ENCODE results near the gene ZNF438. TPM values are rescaled to one million over a fixed set of nuclear protein-coding genes. Genes with fewer than 3 reads are reported as not detected.

The ZNF438 gene
- total and polyA plus RNA-seq, 2 of the 4 experiments (the other 2 are of a cell fraction): 1.8 to 2.9 TPM

GRCh38 chr10:31036209-31036608 lies 4.5 kb upstream of the ZNF438 start:
- H4K5ac ChIP-seq (ENCODE audit: low read depth, low read length): peak overlapping the region; percentile 52; the same call in 1 of the 2 replicates
- no peaks in the 10 kb centered on the region for H3K27me3 ChIP-seq (ENCODE audit: control insufficient read depth, insufficient read depth, low read length)
- no peaks in the 10 kb centered on the region for H3K36me3 ChIP-seq (ENCODE audit: control insufficient read depth, insufficient read depth, low read length)
- H3K9ac ChIP-seq (ENCODE audit: low read depth, low read length): no peak overlapping the region
- peaks cover 8% of the 10 kb centered on the region for H3K4me1 ChIP-seq (ENCODE audit: control insufficient read depth, insufficient read depth, low read length)
- in situ Hi-C loops (cut with MboI; ENCODE audit: low sequenced_read_pairs) (no loop called here), dilution Hi-C loops (cut with HindIII; ENCODE audit: low sequenced_read_pairs, unreplicated experiment) (no loop called here), intact Hi-C loops (cut with micrococcal nuclease) (no loop called here)
- H3K4me2 ChIP-seq (ENCODE audit: low read depth, low read length): no peak overlapping the region
- H2BK20ac ChIP-seq (ENCODE audit: low read depth, low read length): peak overlapping the region; percentile 89
- peak; percentile 55 for DNase-seq
- peak overlapping the region; percentile 85 for H2BK120ac ChIP-seq (ENCODE audit: low read depth, low read length)
- H3K18ac ChIP-seq (ENCODE audit: low read depth, low read length): peak overlapping the region; percentile 92; the same call in 1 of the 2 replicates
- peak overlapping the region; percentile 69 for H4K91ac ChIP-seq (ENCODE audit: insufficient read depth, low read depth, low read length)
- ChIA-PET POLR2A (ENCODE audit: unreplicated experiment) (no interaction called here), CTCF (interaction anchor here (0.7 kb wide), 1 partner anchor 24 kb away, joined by 3 read pairs; no protein-coding TSS in a partner anchor)
- peaks cover 3% of the 10 kb centered on the region; the same call in 1 of the 2 replicates for H4K20me1 ChIP-seq (ENCODE audit: insufficient read depth, low read length)
- 0 out of 2 replicates have a peak overlapping the region, but pooled peaks have one; percentile 9 for H3K56ac ChIP-seq (ENCODE audit: extremely low read depth, insufficient read depth, low read length)
- H2AK5ac ChIP-seq (ENCODE audit: low read depth, low read length): peak overlapping the region; percentile 61
- H3K23ac ChIP-seq (ENCODE audit: low read depth, low read length): peak overlapping the region; percentile 76; the same call in 1 of the 2 replicates
- no peak for TF ChIP-seq BHLHE40 (IDR thresholded peaks at IDR 0.05; ENCODE audit: low read depth, low read length)
- TF ChIP-seq RCOR1 (IDR thresholded peaks at IDR 0.05; ENCODE audit: insufficient replicate concordance, low read length): no peak
- no peak for TF ChIP-seq MAFK (IDR thresholded peaks at IDR 0.05; ENCODE audit: low read depth, low read length)
- no peak for TF ChIP-seq MXI1 (IDR thresholded peaks at IDR 0.05; ENCODE audit: borderline replicate concordance, low read depth, low read length)
- TF ChIP-seq RFX5 (IDR thresholded peaks at IDR 0.05; ENCODE audit: low read depth, low read length): no peak
- no peak for TF ChIP-seq USF2 (IDR thresholded peaks at IDR 0.05; ENCODE audit: low read depth, low read length)
- no peak for TF ChIP-seq RAD21 (IDR thresholded peaks at IDR 0.05; ENCODE audit: low read length)
- no peak for TF ChIP-seq FOS (IDR thresholded peaks at IDR 0.05; ENCODE audit: low read depth, low read length)
- no peak for TF ChIP-seq CHD1 (IDR thresholded peaks at IDR 0.05; ENCODE audit: low read depth, low read length)
- H3K27ac ChIP-seq (ENCODE audit: insufficient read depth, low read length): peak overlapping the region; percentile 7
- no peak overlapping the region for H2AFZ ChIP-seq (replicated peaks; ENCODE audit: low read length, poor library complexity)
- peaks cover 1 to 2% of the 10 kb centered on the region in 2 experiments; a peak in 3 of 4 replicates for H3K79me1 ChIP-seq (ENCODE audit: low read depth in 1 of 2, low read length in 2 of 2)
- no peak for ATAC-seq (ENCODE audit: low read depth)
- H3K9me1 ChIP-seq (ENCODE audit: insufficient read depth, low read length): no peaks in the 10 kb centered on the region; the same call in 1 of the 2 replicates
- 92% methylated on average over 3 of the region's 4 CpGs; no CpG with 5 or more reads in 1 of the 2 experiments for WGBS, 2 experiments (ENCODE audit: extremely low coverage in 2 of 2, insufficient read length in 1 of 2)
- peak overlapping the region; percentile 45 for H3K14ac ChIP-seq (replicated peaks; ENCODE audit: low read depth, low read length)
- H2AK9ac ChIP-seq (replicated peaks; ENCODE audit: low read depth, low read length, poor library complexity): peak overlapping the region; percentile 47
- H3K4me3 ChIP-seq (ENCODE audit: insufficient read depth, low read depth, low read length): no peak overlapping the region
- BruUV-seq (replicated peaks): no TSS peak
- H3K9me3 ChIP-seq (ENCODE audit: control insufficient read depth, insufficient read depth, low read length): no peaks in the 10 kb centered on the region
- H4K8ac ChIP-seq (ENCODE audit: low read depth in 2 of 2, low read length in 2 of 2): peak overlapping the region in 1 of 2 experiments; percentile 58; a peak in 2 of 4 replicates
- peak overlapping the region; percentile 37 for H2BK5ac ChIP-seq (ENCODE audit: low read depth, low read length, poor library complexity, severe bottlenecking)
- H3K4ac ChIP-seq (ENCODE audit: low read depth, low read length): peak overlapping the region; percentile 76
- peak overlapping the region; percentile 67; the same call in 2 of the 3 replicates for H2BK15ac ChIP-seq (ENCODE audit: low read depth, low read length)
